Stimulated activated CD8-positive, alpha-beta memory T cell treated with anti-CD3 and anti-CD28 coated beads, Interleukin-2, amount 100 ng/mL, for 48 hours (primary cell): Measurements from ENCODE around the gene CNKSR3.
A peak's percentile ranks its signal among the peaks of the same experiment; 100 is the strongest.

Source experiments
- DNase-seq, 2 donors: peaks; one replicate each; pipeline ENCODE4 v3.0.0-alpha.2; 2020; ENCODE audit warnings: low read depth in 2 of 2

The CNKSR3 gene

DNA sequence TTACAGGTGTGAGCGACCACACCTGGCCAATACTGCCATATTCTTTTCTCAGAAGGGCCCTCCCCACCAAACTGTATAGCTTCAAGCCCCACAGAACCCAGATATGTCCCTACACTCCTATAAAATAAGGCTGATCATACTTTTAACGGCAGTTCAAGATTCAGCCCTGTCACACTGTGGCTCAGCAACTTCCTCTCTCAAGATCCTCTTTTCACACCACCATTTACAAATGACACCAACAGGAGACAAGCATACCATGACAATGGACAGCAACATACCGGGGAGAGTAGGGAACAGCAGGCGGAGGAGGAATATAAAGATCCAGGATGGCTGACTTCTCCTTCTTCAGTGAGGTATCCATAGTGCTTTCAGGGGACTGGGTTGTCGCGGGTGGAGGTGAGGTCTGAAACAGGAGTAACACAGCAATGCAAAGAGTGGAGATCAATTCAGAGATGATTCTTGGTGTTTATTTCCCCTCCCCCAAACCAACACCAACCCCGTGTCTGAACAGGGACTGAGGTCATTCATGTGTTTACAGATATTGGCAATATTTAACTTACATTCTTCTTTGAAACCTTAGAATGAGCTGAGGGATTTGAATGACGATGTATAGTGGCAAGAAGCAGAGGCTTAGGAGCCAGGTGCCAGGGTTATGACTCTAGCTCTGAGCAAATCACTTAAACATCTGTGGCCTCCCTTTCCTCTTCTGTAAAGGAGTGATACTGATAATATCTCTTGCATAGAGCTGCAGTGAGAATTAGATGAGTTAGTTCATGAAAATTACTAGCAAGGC is 96.3 kb downstream of the CNKSR3 start:
- no peak for DNase-seq

DNA sequence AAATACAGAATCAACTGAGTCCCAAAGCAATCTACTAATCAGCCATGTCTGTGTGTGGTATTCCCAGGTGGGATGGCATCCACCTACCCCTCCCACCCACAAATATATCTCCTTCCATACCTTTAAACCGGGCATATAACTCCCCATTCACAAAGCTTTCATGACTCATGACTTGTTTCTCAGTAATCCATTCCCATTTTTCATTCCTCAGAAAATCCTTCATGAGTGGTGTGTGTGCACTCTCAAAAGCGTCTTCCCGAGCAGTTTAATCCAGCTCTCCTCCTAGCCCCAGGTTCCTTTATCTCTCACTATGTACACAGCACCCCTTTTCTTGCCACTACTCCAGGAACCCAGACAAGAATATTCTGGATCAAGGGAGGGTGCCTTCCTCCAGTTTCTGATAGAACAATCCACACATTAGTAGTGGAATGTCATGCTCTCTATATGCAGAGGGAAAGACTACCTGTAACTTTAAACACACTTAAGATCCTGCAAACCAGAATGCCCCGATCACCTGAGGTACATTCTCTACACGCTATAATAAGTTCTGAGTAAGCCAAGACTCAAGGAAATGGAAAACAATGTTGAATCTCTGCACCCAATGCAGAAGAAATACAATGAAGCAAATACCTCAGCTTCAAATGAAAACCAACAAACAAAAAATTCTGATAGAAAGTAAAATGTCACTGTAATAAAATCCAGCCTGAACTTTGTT is 98.2 kb downstream of the CNKSR3 start:
- no peak for DNase-seq

GRCh38 chr6:154411076-154411475 is 99.4 kb downstream of the CNKSR3 start:
- DNase-seq = no peak

DNA sequence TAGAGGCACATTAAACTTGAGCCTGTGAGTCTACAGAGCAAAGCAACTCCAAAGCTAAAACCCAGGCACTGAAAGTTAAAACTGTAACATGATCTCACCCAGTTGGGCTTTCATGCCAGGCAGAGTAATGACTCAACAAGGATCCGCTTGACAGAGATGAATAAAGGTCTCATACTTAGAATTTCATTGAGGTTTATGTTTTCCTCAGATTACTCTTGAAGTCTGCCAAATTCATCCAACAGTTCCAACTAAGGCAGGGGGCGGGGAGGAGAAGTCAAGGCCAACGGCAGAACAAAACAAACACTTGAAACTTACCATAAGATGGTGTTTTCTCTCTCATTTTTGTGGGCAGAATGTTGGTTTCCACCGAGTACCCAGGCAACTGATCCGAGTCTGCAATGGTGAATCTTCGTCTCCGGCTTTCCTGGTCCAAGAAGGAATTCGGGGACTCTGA is 99.8 kb downstream of the CNKSR3 start:
- peak in 1 of 2 donors; percentile 36 for DNase-seq

- DNase-seq = no peak
Measured at GRCh38 chr6:154408891-154409500, 101.5 kb downstream of the CNKSR3 start.

DNA sequence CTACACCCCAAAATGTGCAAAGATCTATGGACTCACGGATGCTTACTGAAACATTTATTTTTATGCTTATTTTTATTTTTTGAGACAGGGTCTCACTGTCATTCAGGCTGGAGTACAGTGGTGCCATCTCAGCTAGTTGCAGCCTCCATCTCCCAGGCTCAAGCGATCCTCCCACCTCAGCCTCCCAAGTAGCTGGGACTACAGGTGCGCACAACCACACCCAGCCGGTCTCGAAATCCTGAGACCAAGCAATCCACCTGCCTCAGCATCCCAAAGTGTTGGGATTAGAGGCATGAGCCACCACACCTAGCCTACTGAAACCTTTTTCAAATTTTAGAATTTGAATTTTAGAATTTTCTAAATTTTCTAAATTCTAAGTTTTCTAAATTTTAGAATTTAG is 103.0 kb downstream of the CNKSR3 start:
- DNase-seq = no peak

- no peak for DNase-seq
Measured at GRCh38 chr6:154406869-154407268, 103.6 kb downstream of the CNKSR3 start.

DNA sequence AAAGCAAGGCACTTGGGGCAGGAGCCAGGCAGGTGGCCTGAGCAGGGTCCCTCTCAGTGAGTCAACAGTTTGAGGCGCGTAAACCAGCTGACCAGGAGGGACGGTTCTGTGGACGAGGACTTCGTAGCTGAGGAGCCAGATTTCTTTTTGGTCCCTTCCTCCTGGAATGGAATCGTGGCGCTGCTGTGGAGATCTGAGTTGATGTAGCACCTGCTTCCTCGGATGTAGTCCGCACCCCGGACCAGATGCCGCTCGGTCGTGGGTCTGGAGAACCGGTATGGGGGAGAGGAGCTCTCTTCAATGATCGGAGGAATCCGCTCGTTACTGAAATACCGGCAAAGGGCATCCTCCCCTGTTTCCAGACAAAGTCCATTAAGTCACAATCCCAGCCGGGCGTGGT is 104.2 kb downstream of the CNKSR3 start:
- DNase-seq = no peak

GRCh38 chr6:154404791-154405400 is 105.6 kb downstream of the CNKSR3 start:
- DNase-seq = no peak

DNA sequence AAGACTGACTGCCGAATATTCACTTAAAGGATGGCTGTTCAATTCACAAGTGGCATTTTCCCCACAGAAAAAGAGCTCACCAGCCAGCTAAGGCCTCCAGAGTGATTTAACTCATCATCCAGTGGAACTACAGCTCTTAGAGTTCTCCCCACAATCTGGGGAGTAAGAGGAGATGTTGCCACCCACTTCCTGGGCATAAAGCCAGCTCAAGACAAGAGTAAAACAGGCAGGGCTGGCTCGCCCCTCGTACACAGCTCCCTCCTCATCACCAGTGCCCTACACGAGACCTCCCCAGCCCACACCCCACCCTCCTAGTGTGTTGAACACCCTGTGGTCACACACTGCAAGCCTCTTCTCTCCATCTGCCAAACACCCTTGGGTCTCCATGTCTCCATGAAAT is 106.7 kb downstream of the CNKSR3 start:
- DNase-seq = no peak

DNA sequence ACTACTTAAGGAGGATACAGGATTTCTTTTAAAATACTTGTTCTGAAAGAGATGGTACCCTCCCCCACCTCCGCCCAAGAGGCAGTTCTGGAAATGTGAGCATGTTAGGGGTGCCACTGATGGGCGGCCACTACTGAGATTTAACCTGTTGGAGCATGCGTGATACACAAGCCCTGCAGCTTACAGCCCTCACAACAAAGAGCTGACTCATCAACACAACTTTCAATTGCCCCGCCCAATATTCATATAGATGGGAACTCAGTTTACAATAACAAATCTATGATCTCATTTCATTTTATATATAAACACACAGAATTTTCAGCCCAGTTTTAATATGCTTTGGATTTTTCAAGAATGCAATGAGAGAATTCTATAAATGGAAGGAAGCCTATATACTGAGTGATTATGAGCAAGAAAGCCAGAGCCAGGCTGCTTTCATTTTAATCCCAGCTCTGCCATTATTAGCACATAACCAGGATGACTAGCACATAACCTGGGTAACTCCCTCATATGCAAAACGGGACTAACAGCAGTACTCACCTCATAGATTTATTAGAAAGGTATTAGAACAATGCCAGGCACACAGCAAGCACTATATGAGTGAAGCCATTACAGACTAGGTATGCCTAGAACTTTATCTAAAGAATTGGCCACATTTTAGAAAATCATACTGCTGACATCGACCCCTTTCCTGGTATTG is 108.3 kb downstream of the CNKSR3 start:
- DNase-seq = no peak

DNA sequence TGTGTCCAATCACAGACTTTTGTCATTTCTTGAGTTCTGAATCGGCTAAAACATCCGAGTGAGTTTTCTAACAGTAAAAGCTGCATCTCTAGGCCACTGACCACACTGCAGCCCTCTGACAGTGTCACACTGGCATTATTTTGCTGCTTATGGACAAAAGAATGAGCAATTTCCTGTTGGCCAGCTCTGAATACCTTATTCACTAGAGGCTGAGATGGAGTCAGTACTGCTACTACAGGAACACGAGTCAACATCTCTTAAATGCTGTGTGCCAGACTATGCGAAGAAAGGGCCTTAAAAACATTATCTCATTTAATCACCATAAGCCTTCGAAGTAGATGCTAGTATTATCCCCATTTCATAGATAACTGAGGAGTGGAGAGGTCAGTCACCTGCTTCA is 111.4 kb downstream of the CNKSR3 start:
- DNase-seq = no peak

- no peak for DNase-seq
Measured at GRCh38 chr6:154397491-154398195, 112.8 kb downstream of the CNKSR3 start.

GRCh38 chr6:154395878-154396277 is 114.6 kb downstream of the CNKSR3 start:
- no peak for DNase-seq

- DNase-seq = no peak
Measured at GRCh38 chr6:154395316-154395715, 115.2 kb downstream of the CNKSR3 start.

DNA sequence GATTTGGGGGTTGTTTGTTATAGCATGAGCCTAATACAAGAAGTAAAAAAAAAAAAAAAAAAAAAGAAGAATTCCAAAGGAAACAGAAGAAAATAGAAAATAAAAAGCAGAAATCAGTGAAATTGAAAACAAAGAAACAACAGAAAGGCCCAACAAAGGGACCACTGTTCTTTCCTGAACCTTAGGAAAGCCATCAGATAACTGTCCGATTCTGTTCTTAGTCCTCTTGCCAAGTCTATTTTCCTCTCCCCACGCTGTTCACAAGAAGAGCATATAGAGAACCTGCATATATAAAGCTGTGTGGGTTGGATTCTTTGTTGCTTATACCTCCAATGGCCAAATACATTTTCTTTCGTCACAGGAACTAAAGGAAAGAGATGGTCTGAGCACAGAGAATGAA is 115.9 kb downstream of the CNKSR3 start:
- DNase-seq = no peak

GRCh38 chr6:154390034-154390433 is 120.5 kb downstream of the CNKSR3 start:
- no peak for DNase-seq

GRCh38 chr6:154388803-154389202 is 121.7 kb downstream of the CNKSR3 start:
- DNase-seq = no peak

- DNase-seq = no peak
Measured at GRCh38 chr6:154386848-154387717, 123.4 kb downstream of the CNKSR3 start.

GRCh38 chr6:154384191-154384590 is 126.3 kb downstream of the CNKSR3 start:
- no peak for DNase-seq
